Common myeloid progenitor, CD34-positive (primary cell): Measurements from ENCODE around the gene AQP5.

Experiments
- CTCF ChIA-PET: fragments of 350-600 bp; sonication (Branson Sonifier 250); formaldehyde crosslinking; loops from one replicate; lab custom pipeline; 2021; ENCODE audit warnings: antibody characterized with exemption; lab: Charles Lee
- POLR2A ChIA-PET: fragments of 350-600 bp; sonication (Branson Sonifier 250); formaldehyde crosslinking; loops from one replicate; lab custom pipeline; 2021; ENCODE audit warnings: antibody characterized with exemption; lab: Charles Lee
- DNase-seq, 3 donors: peaks; one replicate each; pipeline versions ENCODE4 v3.0.0 to v3.0.0-alpha.2; 2013
- H3K27ac ChIP-seq, 2 experiments: 1 replicate in 1 of 2; 2 replicates in 1 of 2; pipeline ENCODE4 v1.7.0; 2013; ENCODE audit warnings: inconsistent platforms in 2 of 2, low read length in 2 of 2, mild to moderate bottlenecking in 2 of 2, low read depth in 1 of 2, moderate library complexity in 1 of 2; ENCODE audit not compliant: severe bottlenecking in 2 of 2, insufficient read depth in 1 of 2, poor library complexity in 1 of 2
- H3K27me3 ChIP-seq, 5 experiments: replicated peaks in 2 of 5; 1 replicate in 3 of 5; 2 replicates in 2 of 5; pipeline versions ENCODE4 v1.6.1 to v1.7.0; 2013; ENCODE audit warnings: low read length in 4 of 5, mild to moderate bottlenecking in 2 of 5, moderate library complexity in 2 of 5, inconsistent platforms in 1 of 5; ENCODE audit not compliant: insufficient read depth in 5 of 5, control insufficient read depth in 4 of 5
- H3K36me3 ChIP-seq, 4 experiments: 1 replicate in 2 of 4; 2 replicates in 2 of 4; pipeline versions ENCODE4 v1.6.1 to v1.7.0; 2013; ENCODE audit warnings: low read length in 3 of 4, control low read depth in 1 of 4, mild to moderate bottlenecking in 1 of 4; ENCODE audit not compliant: control insufficient read depth in 4 of 4, insufficient read depth in 4 of 4
- H3K4me1 ChIP-seq, 4 experiments: 1 replicate in 3 of 4; 2 replicates in 1 of 4; pipeline versions ENCODE4 v1.6.1 to v1.7.1; 2013; ENCODE audit warnings: low read length in 3 of 4, mild to moderate bottlenecking in 3 of 4, control low read depth in 1 of 4, inconsistent platforms in 1 of 4, moderate library complexity in 1 of 4; ENCODE audit not compliant: control insufficient read depth in 4 of 4, insufficient read depth in 4 of 4; ENCODE audit errors: control extremely low read depth in 1 of 4
- H3K4me3 ChIP-seq, 7 experiments: 1 replicate in 4 of 7; 2 replicates in 3 of 7; pipeline versions ENCODE4 v1.5.1 to v1.7.0; 2013; ENCODE audit warnings: mild to moderate bottlenecking in 7 of 7, low read length in 6 of 7, moderate library complexity in 6 of 7, inconsistent platforms in 2 of 7, low read depth in 2 of 7, control low read depth in 1 of 7; ENCODE audit not compliant: insufficient read depth in 4 of 7, control insufficient read depth in 1 of 7; ENCODE audit errors: extremely low read depth in 1 of 7
- H3K9me3 ChIP-seq, 5 experiments: 1 replicate in 4 of 5; 2 replicates in 1 of 5; pipeline versions ENCODE4 v1.6.1 to v1.7.1; 2013; ENCODE audit warnings: low read length in 4 of 5, mild to moderate bottlenecking in 2 of 5, inconsistent platforms in 1 of 5, low read depth in 1 of 5, moderate library complexity in 1 of 5; ENCODE audit not compliant: control insufficient read depth in 4 of 5, insufficient read depth in 2 of 5; ENCODE audit errors: control extremely low read depth in 1 of 5
- WGBS: methylation state at CpG from one replicate; pipeline ENCODE4 v1.1.5; 2013; ENCODE audit not compliant: insufficient coverage; 5-methylcytosine and 5-hydroxymethylcytosine counted together

Gene AQP5

DNA sequence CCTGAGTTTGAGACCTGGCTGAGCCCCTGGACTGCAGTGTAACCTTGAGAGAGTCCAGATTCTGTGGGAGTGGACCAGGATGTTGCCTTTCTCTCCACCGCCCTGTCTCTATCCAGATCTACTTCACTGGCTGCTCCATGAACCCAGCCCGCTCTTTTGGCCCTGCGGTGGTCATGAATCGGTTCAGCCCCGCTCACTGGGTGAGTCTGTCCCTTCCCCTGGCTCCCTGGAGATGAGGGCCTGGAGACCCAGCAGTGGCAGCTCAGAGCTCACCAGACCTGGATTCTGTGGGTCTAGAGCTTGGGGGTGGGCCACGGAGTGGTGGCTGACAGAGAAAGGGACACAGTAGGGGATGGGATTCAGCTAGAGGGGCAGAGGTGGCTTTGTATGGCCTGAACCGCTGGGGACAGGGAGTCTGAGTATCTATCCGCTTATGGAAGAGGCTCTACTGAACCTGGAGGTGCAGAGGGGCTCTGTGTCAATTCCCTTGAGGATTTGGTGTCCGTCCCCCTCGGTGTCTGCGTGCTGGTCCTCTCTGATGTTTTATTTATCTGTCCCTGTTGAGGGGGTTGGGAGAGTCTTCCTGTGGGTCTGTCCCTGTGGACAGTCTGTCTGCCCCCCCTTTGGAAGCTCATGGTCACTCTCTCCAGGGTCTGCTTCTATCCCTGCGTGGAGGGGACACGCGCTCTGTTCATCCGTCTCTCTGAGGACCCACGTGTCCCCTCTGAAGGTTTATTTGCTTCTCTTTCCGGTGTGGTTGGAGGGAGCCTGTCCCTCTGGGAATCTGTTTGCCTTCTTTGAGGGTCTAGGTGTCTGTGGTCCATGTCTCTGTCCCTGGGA, 2.5 kb downstream of the AQP5 start:
- WGBS: 94% methylated on average over 16 of the region's 17 CpGs
- H3K27me3 ChIP-seq: peaks cover 0 to 78% (median 31%) of the 10 kb centered on the region in 5 experiments

GRCh38 chr12:49964849-49965624, 3.4 kb downstream of the AQP5 start:
- Histone ChIP-seq H3K4me3 (no peak overlapping the region), H3K9me3 (no peaks in the 10 kb centered on the region), H3K36me3 (no peaks in the 10 kb centered on the region), H3K27me3 (peaks cover 0 to 70% (median 23%) of the 10 kb centered on the region in 5 experiments), H3K27ac (no peak overlapping the region), H3K4me1 (peaks cover 0 to 47% (median 36%) of the 10 kb centered on the region in 4 experiments)
- no peak for DNase-seq
- POLR2A ChIA-PET: interaction anchor here (0.9 kb wide), 1 partner anchor 61 kb away, joined by 3 read pairs; the partner anchor contains the start of gene RACGAP1
- CTCF ChIA-PET: interaction anchor here (1.3 to 12.6 kb wide), 16 partner anchors 9 to 200 kb away, joined by 3 to 209 read pairs (median 30); partner anchors contain the start of gene RACGAP1
- 71% methylated on average over 9 of the region's 13 CpGs for WGBS

More for the DNA sequence above, 2.5 kb downstream of the AQP5 start:
- ChIA-PET CTCF (interaction anchor here (0.9 to 12.6 kb wide), 9 partner anchors 10 to 103 kb away, joined by 3 to 209 read pairs (median 56); no protein-coding TSS in a partner anchor), POLR2A (interaction anchor here (0.9 kb wide), 1 partner anchor 61 kb away, joined by 3 read pairs; the partner anchor contains the start of gene RACGAP1)
- H3K9me3 ChIP-seq: no peaks in the 10 kb centered on the region
- no peak for DNase-seq
- no peak overlapping the region for H3K4me3 ChIP-seq
- peaks cover 0 to 46% (median 34%) of the 10 kb centered on the region in 4 experiments for H3K4me1 ChIP-seq
- H3K27ac ChIP-seq: no peak overlapping the region
- no peaks in the 10 kb centered on the region for H3K36me3 ChIP-seq

DNA sequence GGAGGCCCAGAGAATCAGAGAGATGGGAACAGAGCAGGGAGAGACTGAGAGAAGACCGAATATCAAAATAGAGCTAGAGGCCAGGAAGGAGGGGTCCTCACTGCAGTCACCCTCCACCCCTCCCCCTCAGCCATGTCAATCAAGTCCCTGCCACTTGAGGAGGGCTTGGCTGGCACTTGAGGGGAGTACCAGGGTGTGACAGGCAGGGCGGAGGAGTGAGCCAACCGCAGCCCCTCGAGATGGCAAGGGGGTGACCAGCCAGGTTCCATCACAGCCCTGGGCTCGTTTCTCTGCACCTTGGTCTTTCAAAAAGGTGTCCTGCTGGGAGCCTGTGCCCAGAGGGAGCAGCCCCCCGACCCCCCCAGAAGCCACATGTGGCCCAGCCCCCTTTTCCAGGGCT, 4.2 kb downstream of the AQP5 start:
- ChIA-PET CTCF (interaction anchor here (0.8 to 12.6 kb wide), 24 partner anchors 7 to 199 kb away, joined by 3 to 209 read pairs (median 17); partner anchors contain the start of genes COX14 and RACGAP1), POLR2A (no interaction called here)
- 67% methylated on average over 5 of the region's 6 CpGs for WGBS
- no peak for DNase-seq
- H3K4me3 ChIP-seq: no peak overlapping the region
- peaks cover 0 to 41% (median 34%) of the 10 kb centered on the region in 4 experiments for H3K4me1 ChIP-seq
- H3K9me3 ChIP-seq: no peaks in the 10 kb centered on the region
- peaks cover 0 to 62% (median 17%) of the 10 kb centered on the region in 5 experiments for H3K27me3 ChIP-seq
- no peaks in the 10 kb centered on the region for H3K36me3 ChIP-seq
- H3K27ac ChIP-seq: no peak overlapping the region

- peaks cover 0 to 54% (median 17%) of the 10 kb centered on the region in 5 experiments for H3K27me3 ChIP-seq
- 29% methylated on average over 14 of the region's 16 CpGs for WGBS
- H3K4me1 ChIP-seq: peaks cover 0 to 34% (median 29%) of the 10 kb centered on the region in 4 experiments
- ChIA-PET POLR2A (interaction anchor here (1.1 to 1.3 kb wide), 2 partner anchors 14 to 100 kb away, joined by 3 to 4 read pairs; no protein-coding TSS in a partner anchor), CTCF (interaction anchor here (0.8 to 12.6 kb wide), 29 partner anchors 8 to 199 kb away, joined by 3 to 209 read pairs (median 12); partner anchors contain the start of genes AQP2, COX14 and RACGAP1)
- H3K36me3 ChIP-seq: no peaks in the 10 kb centered on the region
- no peaks in the 10 kb centered on the region for H3K9me3 ChIP-seq
- H3K27ac ChIP-seq: no peak overlapping the region
- no peak for DNase-seq
- no peak overlapping the region for H3K4me3 ChIP-seq
These were observed 4.9 kb downstream of the AQP5 start for GRCh38 chr12:49966511-49967041.

GRCh38 chr12:49967042-49967776, 5.5 kb downstream of the AQP5 start:
- POLR2A ChIA-PET: interaction anchor here (0.6 to 1.3 kb wide), 3 partner anchors 13 to 99 kb away, joined by 3 to 4 read pairs (median 3); no protein-coding TSS in a partner anchor
- no peaks in the 10 kb centered on the region for H3K9me3 ChIP-seq
- under 1% methylated on average over 28 of the region's 40 CpGs for WGBS
- CTCF ChIA-PET: interaction anchor here (0.6 to 12.6 kb wide), 35 partner anchors 9 to 284 kb away, joined by 3 to 209 read pairs (median 11); partner anchors contain the start of genes AQP2 and RACGAP1
- peak; percentile 85 to 92 (median 90) for DNase-seq
- H3K4me3 ChIP-seq: peak overlapping the region in 6 of 7 experiments; percentile 33 to 72 (median 56)
- H3K27ac ChIP-seq: no peak overlapping the region
- peaks cover 0 to 32% (median 28%) of the 10 kb centered on the region in 4 experiments for H3K4me1 ChIP-seq
- peaks cover 0 to 50% (median 17%) of the 10 kb centered on the region in 5 experiments for H3K27me3 ChIP-seq
- H3K36me3 ChIP-seq: no peaks in the 10 kb centered on the region
